A673 (cell line): ENCODE measurements around the gene CCDC88C. TPM values are rescaled to one million over a fixed set of nuclear protein-coding genes. Genes with fewer than 3 reads are reported as not detected.

Experiments
- BruUV-seq: library from RNA; stranded (reverse); fragments of 400-500 nt; replicated peaks from 2 replicates; lab custom pipeline; 2021; lab: Mats Ljungman, UMichigan
- CTCF ChIA-PET: fragments of 300-600 bp; sonication (Branson Sonifier 250); formaldehyde crosslinking; loops from one replicate; lab custom pipeline; 2022; ENCODE audit warnings: antibody characterized with exemption; lab: Charles Lee
- POLR2A ChIA-PET: fragments of 300-600 bp; sonication (Branson Sonifier 250); formaldehyde crosslinking; loops from one replicate; lab custom pipeline; 2022; ENCODE audit warnings: antibody characterized with exemption; ENCODE audit not compliant: low non-redundant PET; lab: Charles Lee
- DNase-seq: peaks from one replicate; pipeline ENCODE4 v3.0.0-alpha.2; 2015; ENCODE audit warnings: low spot score
- H3K27ac ChIP-seq: fragments of 200-600 bp; sonication (generic); 2 replicates; pipeline ENCODE4 v1.5.1; 2016; ENCODE audit warnings: mixed run types, low read depth, mild to moderate bottlenecking, mixed read lengths, antibody characterized with exemption, low read length; ENCODE audit not compliant: poor library complexity, severe bottlenecking
- H3K27me3 ChIP-seq: fragments of 200-600 bp; sonication (generic); replicated peaks from 2 replicates; pipeline ENCODE4 v1.6.1; 2017; ENCODE audit warnings: mixed run types, low read depth, mild to moderate bottlenecking, mixed read lengths, antibody characterized with exemption, low read length; ENCODE audit not compliant: insufficient read depth, poor library complexity
- H3K36me3 ChIP-seq: fragments of 200-600 bp; sonication (generic); 2 replicates; pipeline ENCODE4 v1.6.1; 2016; ENCODE audit warnings: mixed run types, mild to moderate bottlenecking, mixed read lengths, antibody characterized with exemption, low read length; ENCODE audit not compliant: insufficient read depth, poor library complexity, severe bottlenecking
- H3K4me1 ChIP-seq: fragments of 200-600 bp; sonication (generic); 2 replicates; pipeline ENCODE4 v1.6.1; 2017; ENCODE audit warnings: mixed run types, mild to moderate bottlenecking, mixed read lengths, antibody characterized with exemption, low read length; ENCODE audit not compliant: insufficient read depth, poor library complexity, severe bottlenecking
- H3K4me3 ChIP-seq: fragments of 200-600 bp; sonication (generic); 2 replicates; pipeline ENCODE4 v1.5.1; 2016; ENCODE audit warnings: low read depth, mixed run types, mild to moderate bottlenecking, mixed read lengths, low read length; ENCODE audit not compliant: poor library complexity, severe bottlenecking
- H3K9me3 ChIP-seq: fragments of 200-600 bp; sonication (generic); 2 replicates; pipeline ENCODE4 v1.6.1; 2016; ENCODE audit warnings: mixed run types, low read depth, mild to moderate bottlenecking, mixed read lengths, antibody characterized with exemption, low read length; ENCODE audit not compliant: poor library complexity, severe bottlenecking
- EZH2 ChIP-seq: fragments of 200-600 bp; sonication (generic); IDR thresholded peaks from 2 replicates; pipeline ENCODE4 v1.6.1; 2017; ENCODE audit warnings: borderline replicate concordance, low read depth, mild to moderate bottlenecking, mixed read lengths, antibody characterized with exemption, low read length; ENCODE audit not compliant: poor library complexity, severe bottlenecking
- intact Hi-C: fragments of 100-400 bp; cut with micrococcal nuclease; formaldehyde crosslinking; loops from one replicate; pipeline ENCODE4 v1.10.0; 2022; ENCODE audit not compliant: unreplicated experiment
- total RNA-seq: library from RNA; stranded (reverse); gene quantifications from 2 replicates; pipeline ENCODE4 v1.2.3, GENCODE V29; 2021
- TF ChIP-seq, protein P1 (sequence below): fragments of 300-800, 200-600 bp; sonication (generic); conservative IDR thresholded peaks from 2 replicates; pipeline ENCODE4 v1.5.1; 2017; ENCODE audit warnings: low read depth, mild to moderate bottlenecking, antibody characterized with exemption, low read length, moderate library complexity, mixed read lengths

Gene CCDC88C
- total RNA-seq, 1 experiment from 2014 or later, result 49.1 TPM

DNA sequence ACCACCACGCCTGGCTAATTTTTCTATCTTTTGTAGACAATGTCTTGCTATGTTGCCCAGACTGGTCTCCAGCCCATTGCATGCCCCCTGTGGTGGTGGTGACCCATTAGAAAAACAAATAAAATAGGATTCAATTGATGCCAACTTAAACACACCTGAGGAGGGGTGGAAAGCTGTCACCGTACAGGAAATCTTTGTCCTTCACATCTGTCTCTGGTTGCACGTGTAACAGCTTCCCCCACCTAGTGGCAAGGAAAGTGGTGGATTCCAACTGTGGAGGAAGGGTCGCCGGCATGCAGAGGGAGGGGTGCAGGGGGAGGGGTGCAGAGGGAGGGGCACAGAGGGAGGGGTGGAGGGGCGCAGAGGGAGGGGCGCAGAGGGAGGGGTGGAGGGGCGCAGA, 147.0 kb downstream of the CCDC88C start:
- Histone ChIP-seq H3K4me1 (no peaks in the 10 kb centered on the region), H3K36me3 (peaks cover 10% of the 10 kb centered on the region), H3K4me3 (no peak overlapping the region), H3K9me3 (no peaks in the 10 kb centered on the region), H3K27me3 (no peaks in the 10 kb centered on the region), H3K27ac (no peak overlapping the region)
- ChIA-PET POLR2A (no interaction called here), CTCF (no interaction called here)
- no peak for DNase-seq
- no TSS peak for BruUV-seq
- intact Hi-C loops, result no loop called here
- no peak for TF ChIP-seq EZH2
- TF ChIP-seq, protein P1, sequence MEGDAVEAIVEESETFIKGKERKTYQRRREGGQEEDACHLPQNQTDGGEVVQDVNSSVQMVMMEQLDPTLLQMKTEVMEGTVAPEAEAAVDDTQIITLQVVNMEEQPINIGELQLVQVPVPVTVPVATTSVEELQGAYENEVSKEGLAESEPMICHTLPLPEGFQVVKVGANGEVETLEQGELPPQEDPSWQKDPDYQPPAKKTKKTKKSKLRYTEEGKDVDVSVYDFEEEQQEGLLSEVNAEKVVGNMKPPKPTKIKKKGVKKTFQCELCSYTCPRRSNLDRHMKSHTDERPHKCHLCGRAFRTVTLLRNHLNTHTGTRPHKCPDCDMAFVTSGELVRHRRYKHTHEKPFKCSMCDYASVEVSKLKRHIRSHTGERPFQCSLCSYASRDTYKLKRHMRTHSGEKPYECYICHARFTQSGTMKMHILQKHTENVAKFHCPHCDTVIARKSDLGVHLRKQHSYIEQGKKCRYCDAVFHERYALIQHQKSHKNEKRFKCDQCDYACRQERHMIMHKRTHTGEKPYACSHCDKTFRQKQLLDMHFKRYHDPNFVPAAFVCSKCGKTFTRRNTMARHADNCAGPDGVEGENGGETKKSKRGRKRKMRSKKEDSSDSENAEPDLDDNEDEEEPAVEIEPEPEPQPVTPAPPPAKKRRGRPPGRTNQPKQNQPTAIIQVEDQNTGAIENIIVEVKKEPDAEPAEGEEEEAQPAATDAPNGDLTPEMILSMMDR, result no peak

DNA sequence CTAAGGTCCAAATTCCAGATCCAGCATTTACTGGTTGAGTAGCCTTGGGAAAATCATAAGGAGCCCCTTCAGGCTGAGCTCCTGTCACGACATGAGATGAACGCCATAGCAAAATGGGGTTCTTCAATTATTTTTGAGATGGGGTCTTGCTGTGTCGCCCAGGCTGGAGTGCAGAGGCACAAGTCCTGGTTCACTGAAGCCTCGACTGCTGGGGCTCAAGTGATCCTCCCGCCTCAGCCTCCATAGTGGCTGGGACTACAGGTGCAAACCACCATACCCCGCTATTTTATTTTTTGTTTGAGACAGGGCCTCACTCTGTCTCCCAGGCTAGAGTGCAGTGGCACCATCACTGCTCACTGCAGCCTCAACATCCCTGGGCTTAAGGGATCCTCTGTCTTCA, 147.4 kb downstream of the CCDC88C start:
- DNase-seq, result no peak
- intact Hi-C loops, result no loop called here
- POLR2A ChIA-PET, result no interaction called here
- BruUV-seq, result no TSS peak
- Histone ChIP-seq H3K9me3 (no peaks in the 10 kb centered on the region), H3K4me1 (no peaks in the 10 kb centered on the region), H3K36me3 (peaks cover 10% of the 10 kb centered on the region), H3K4me3 (no peak overlapping the region), H3K27me3 (no peaks in the 10 kb centered on the region), H3K27ac (no peak overlapping the region)
- no peak for TF ChIP-seq EZH2
- TF ChIP-seq, protein P1, result no peak
- CTCF ChIA-PET, result no interaction called here

- H3K36me3 ChIP-seq, result peaks cover 10% of the 10 kb centered on the region
- no peaks in the 10 kb centered on the region for H3K4me1 ChIP-seq
- H3K27ac ChIP-seq, result no peak overlapping the region
- no peaks in the 10 kb centered on the region for H3K27me3 ChIP-seq
- ChIA-PET CTCF (no interaction called here), POLR2A (no interaction called here)
- no peak for DNase-seq
- H3K4me3 ChIP-seq, result no peak overlapping the region
- BruUV-seq, result no TSS peak
- TF ChIP-seq, protein P1, result no peak
- TF ChIP-seq EZH2, result no peak
- intact Hi-C loops, result no loop called here
- H3K9me3 ChIP-seq, result no peaks in the 10 kb centered on the region
Measured at GRCh38 chr14:91269076-91269991, 148.3 kb downstream of the CCDC88C start.
